ENCODE measurements around the gene GLB1L2.
"Not testable (repeated sequence)": the region's sequence is repeated elsewhere in the genome, so short reads cannot be mapped to it uniquely, and the experiment has no call there.

The GLB1L2 gene

DNA sequence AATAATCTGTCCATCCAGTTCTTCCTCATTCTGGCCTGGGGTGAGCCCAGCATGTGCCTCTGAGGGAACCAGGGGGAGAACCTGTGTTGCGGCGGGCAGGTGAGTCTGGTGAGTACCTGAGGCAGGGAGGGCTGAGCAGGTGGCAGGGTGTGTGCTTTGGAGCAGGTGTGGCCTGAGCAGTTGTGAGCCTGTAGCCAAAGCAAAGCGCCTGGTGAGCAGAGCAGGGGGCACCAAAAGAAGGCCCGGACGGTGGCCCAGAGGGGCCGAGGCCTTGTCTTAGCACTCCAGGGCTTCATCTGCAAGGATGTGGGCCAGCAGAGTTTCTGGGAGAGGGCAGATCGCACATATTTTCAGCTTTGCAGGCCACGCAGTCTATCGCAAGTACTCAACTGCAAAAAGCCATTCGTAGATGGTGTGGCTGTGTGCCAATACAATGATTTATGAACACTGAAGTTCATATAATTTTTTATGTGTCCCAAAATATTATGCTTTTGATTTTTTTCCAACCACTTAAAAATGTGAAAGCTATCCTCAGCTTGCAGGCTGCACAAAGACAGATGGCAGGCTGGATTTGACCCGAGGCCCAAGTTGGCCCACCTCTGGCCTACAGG, 8.7 kb downstream of the GLB1L2 start:
- ChIA-PET CTCF (interaction anchor here (0.7 to 1.0 kb wide), 3 partner anchors 8 to 11 kb away, joined by 3 to 4 read pairs (median 3); no protein-coding TSS in a partner anchor), POLR2A (no interaction called here)
- DNase-seq (ENCODE audit: extremely low spot score) = no peak
- TF ChIP-seq, protein P1, sequence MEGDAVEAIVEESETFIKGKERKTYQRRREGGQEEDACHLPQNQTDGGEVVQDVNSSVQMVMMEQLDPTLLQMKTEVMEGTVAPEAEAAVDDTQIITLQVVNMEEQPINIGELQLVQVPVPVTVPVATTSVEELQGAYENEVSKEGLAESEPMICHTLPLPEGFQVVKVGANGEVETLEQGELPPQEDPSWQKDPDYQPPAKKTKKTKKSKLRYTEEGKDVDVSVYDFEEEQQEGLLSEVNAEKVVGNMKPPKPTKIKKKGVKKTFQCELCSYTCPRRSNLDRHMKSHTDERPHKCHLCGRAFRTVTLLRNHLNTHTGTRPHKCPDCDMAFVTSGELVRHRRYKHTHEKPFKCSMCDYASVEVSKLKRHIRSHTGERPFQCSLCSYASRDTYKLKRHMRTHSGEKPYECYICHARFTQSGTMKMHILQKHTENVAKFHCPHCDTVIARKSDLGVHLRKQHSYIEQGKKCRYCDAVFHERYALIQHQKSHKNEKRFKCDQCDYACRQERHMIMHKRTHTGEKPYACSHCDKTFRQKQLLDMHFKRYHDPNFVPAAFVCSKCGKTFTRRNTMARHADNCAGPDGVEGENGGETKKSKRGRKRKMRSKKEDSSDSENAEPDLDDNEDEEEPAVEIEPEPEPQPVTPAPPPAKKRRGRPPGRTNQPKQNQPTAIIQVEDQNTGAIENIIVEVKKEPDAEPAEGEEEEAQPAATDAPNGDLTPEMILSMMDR (IDR thresholded peaks at IDR 0.05; ENCODE audit: control extremely low read depth, extremely low read depth, low read depth, missing control alignments) = no peak

DNA sequence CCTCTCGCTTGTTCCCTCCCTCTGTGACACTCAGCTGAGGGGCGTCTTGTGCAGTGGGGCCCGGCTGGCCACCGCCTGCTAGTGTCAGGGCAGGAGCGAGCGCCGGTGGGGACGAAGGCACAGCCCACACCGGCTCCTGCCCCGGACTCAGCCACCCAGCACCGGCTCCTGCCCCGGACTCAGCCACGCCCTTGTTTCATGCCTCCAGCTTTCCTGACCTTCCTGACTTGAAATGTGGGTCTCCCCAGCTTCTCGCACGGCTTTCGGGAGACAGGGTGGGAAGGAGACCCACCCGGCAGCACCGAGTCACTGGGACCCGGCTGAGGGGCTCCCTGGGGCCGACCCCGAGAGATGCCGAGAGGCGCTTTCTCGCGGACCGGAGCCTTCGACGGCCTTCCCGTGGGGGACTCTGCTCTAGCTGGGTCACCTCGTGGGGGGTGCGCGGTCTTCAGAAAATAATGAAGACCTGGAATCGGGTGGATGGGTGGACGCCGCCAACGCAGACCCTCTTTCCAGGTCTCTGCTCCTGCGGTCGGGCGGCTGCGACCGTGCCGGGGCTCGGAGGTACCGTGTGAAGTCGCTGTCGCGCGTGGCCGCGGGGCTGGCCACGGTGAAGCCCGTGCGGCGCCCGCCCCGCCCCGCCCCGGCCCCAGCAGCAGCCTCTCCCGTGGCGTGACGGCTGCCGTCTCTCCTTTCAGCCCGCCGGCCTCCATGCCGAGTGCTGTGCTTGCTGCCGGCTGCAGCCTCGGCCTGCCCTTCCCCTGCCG, 10.2 kb downstream of the GLB1L2 start:
- ChIA-PET POLR2A (no interaction called here), CTCF (no interaction called here)
- TF ChIP-seq, protein P1 (IDR thresholded peaks at IDR 0.05; ENCODE audit: control extremely low read depth, extremely low read depth, low read depth, missing control alignments) = no peak
- DNase-seq (ENCODE audit: extremely low spot score) = no peak

DNA sequence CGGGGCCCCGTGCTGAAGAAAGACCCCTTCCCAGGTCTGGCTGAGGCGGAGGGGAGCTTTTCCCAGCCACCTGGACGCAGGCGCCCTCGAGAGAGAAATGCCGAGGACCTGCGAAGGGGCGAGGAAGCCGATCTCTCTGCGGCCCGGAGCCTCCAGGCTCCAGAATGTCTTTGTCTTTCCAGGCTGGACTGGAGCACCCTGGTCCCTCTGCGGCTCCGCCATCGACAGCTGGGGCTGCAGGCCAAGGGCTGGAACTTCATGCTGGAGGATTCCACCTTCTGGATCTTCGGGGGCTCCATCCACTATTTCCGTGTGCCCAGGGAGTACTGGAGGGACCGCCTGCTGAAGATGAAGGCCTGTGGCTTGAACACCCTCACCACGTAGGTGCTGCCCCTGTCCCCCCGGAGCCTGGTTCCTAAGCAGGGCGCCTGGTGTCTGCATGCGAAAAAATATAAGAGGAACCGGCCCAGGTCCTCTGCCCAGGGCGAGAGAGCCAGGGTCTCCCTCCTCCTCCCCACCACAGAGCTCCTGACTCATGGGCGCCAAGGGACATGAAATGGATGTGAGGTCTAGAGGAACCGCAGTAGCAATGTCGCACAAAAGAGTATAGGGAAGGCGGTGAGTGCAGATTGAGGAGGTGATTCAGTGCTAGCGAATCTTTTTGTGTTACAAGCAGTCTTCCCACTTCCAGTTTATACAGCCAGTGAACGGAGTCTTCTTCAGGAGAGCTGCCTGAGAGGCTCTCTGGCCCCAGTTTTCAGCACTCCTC, 11.0 kb downstream of the GLB1L2 start:
- ChIA-PET CTCF (no interaction called here), POLR2A (no interaction called here)
- no peak for DNase-seq (ENCODE audit: extremely low spot score)
- TF ChIP-seq, protein P1 (IDR thresholded peaks at IDR 0.05; ENCODE audit: control extremely low read depth, extremely low read depth, low read depth, missing control alignments) = no peak

DNA sequence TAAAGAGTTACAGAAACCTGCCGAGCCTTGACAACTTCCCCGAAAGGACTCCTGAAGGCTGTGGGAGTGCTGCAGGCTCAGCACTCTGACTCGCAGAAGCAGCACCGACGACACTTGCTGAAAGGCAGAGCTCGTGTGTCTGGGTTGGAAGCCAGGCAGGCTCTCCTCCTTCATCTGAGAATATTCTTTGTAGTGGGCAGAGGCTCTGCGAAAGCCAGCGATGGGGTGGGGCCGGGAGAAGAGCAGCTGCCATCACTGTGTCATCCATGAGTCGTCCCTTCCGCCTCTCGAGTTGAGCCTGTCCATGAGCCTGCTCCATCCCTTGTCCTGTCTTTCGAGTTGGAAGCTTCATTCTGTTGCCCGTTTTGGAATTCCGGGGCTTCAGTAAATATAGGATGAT, 11.9 kb downstream of the GLB1L2 start:
- no peak for DNase-seq (ENCODE audit: extremely low spot score)
- CTCF ChIA-PET = no interaction called here
- TF ChIP-seq, protein P1 (IDR thresholded peaks at IDR 0.05; ENCODE audit: control extremely low read depth, extremely low read depth, low read depth, missing control alignments) = no peak
- POLR2A ChIA-PET = no interaction called here

DNA sequence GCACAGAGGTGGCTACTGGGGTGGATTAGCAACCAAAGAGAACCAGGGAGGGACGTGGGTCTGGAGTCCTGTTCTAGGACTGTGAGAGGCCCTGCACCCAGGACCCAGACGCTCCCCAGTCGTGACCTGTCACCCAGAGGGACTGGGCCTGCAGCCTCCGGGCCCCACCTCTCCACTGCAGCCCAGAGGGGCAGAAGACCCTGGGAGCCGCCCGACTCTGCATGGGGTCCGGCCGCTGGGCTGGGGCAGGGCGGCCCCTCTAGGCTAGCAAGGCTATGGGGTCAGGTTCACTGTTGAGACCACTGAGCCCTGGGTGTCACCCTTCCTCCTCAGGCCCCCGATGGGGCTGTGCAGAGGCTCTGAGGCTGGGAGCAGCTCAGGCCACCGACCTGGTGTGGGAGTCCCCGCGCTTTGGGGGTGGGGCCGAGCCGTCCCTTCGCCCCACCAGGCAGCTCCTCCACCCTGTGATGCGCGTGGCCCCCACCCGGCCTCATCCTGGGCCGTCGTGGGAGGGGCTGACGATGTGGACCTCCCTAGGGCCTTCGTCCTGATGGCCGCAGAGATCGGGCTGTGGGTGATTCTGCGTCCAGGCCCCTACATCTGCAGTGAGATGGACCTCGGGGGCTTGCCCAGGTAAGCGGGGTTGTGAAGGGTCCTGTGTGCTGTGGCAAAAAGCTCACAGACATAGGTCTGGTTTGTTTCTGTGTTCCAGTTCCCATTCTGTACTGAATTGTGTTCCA, 12.9 kb downstream of the GLB1L2 start:
- CTCF ChIA-PET; POLR2A ChIA-PET; DNase-seq (ENCODE audit: extremely low spot score): not testable (repeated sequence)

DNA sequence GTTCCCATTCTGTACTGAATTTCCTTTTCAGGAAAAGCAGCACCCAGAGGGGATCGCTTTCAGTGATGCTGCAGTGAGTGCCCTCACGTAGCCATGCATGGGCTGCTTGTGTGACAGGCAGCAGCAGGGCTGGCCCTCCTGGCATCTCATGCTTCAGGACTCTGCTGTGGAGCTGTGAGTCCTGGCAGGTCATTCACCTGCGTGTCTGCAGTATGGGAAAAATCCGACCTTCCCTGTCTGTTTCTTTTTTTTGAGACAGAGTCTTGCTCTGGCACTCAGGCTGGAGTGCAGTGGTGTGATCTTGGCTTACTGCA, 13.4 kb downstream of the GLB1L2 start:
- TF ChIP-seq, protein P1 (IDR thresholded peaks at IDR 0.05; ENCODE audit: control extremely low read depth, extremely low read depth, low read depth, missing control alignments) = no peak
- ChIA-PET POLR2A (no interaction called here), CTCF (no interaction called here)
- DNase-seq (ENCODE audit: extremely low spot score) = no peak
